Trophoblast cell (in vitro differentiated cells and primary cell): ENCODE data around the gene CD58.
A peak's percentile ranks its signal among the peaks of the same experiment; 100 is the strongest.

Experiments used
- DNase-seq, 2 donors: peaks; one replicate each; pipeline ENCODE4 v3.0.0-alpha.2; 2016
- H2AFZ ChIP-seq: 2 replicates; pipeline ENCODE4 v1.6.1; 2013; ENCODE audit warnings: low read length, moderate library complexity, mild to moderate bottlenecking; ENCODE audit not compliant: insufficient read depth, poor library complexity
- H2AK5ac ChIP-seq: 2 replicates; pipeline ENCODE4 v1.6.1; 2013; ENCODE audit warnings: mild to moderate bottlenecking, low read length
- H2BK120ac ChIP-seq: 2 replicates; pipeline ENCODE4 v1.6.1; 2013; ENCODE audit warnings: low read length, mild to moderate bottlenecking, moderate library complexity; ENCODE audit not compliant: insufficient read depth, poor library complexity
- H2BK12ac ChIP-seq: 2 replicates; pipeline ENCODE4 v1.6.1; 2013; ENCODE audit warnings: mild to moderate bottlenecking, low read length, moderate library complexity
- H2BK5ac ChIP-seq: 2 replicates; pipeline ENCODE4 v1.6.1; 2013; ENCODE audit warnings: low read length, low read depth, moderate library complexity, mild to moderate bottlenecking; ENCODE audit not compliant: poor library complexity
- H3K14ac ChIP-seq: 2 replicates; pipeline ENCODE4 v1.6.1; 2013; ENCODE audit warnings: mild to moderate bottlenecking, low read length
- H3K18ac ChIP-seq: 2 replicates; pipeline ENCODE4 v1.6.1; 2013; ENCODE audit warnings: mild to moderate bottlenecking, low read length
- H3K23ac ChIP-seq: 2 replicates; pipeline ENCODE4 v1.6.1; 2013; ENCODE audit warnings: low read length
- H3K27ac ChIP-seq: 2 replicates; pipeline ENCODE4 v1.5.1; 2013; ENCODE audit warnings: low read depth, mild to moderate bottlenecking, inconsistent platforms, low read length, moderate library complexity
- H3K27me3 ChIP-seq: 2 replicates; pipeline ENCODE4 v1.6.1; 2013; ENCODE audit warnings: inconsistent platforms, mild to moderate bottlenecking, low read length, moderate library complexity; ENCODE audit not compliant: insufficient read depth
- H3K36me3 ChIP-seq, 2 experiments: 1 replicate in 1 of 2; 2 replicates in 1 of 2; pipeline ENCODE4 v1.6.1; 2013; ENCODE audit warnings: low read length in 2 of 2, mild to moderate bottlenecking in 2 of 2, moderate library complexity in 1 of 2; ENCODE audit not compliant: insufficient read depth in 2 of 2, control insufficient read depth in 1 of 2
- H3K4ac ChIP-seq: 2 replicates; pipeline ENCODE4 v1.6.1; 2013; ENCODE audit warnings: low read depth, mild to moderate bottlenecking, low read length, moderate library complexity
- H3K4me1 ChIP-seq, 2 experiments: 1 replicate in 1 of 2; 2 replicates in 1 of 2; pipeline ENCODE4 v1.6.1; 2013; ENCODE audit warnings: low read length in 2 of 2, mild to moderate bottlenecking in 2 of 2, moderate library complexity in 1 of 2; ENCODE audit not compliant: insufficient read depth in 2 of 2, control insufficient read depth in 1 of 2
- H3K4me2 ChIP-seq: 2 replicates; pipeline ENCODE4 v1.6.1; 2013; ENCODE audit warnings: inconsistent platforms, mild to moderate bottlenecking, low read length, moderate library complexity
- H3K4me3 ChIP-seq: 2 replicates; pipeline ENCODE4 v1.5.1; 2013; ENCODE audit warnings: mild to moderate bottlenecking, low read depth, low read length, inconsistent platforms
- H3K79me1 ChIP-seq: one replicate; pipeline ENCODE4 v1.6.1; 2013; ENCODE audit warnings: low read length
- H3K79me2 ChIP-seq: 2 replicates; pipeline ENCODE4 v1.6.1; 2013; ENCODE audit warnings: low read length, mild to moderate bottlenecking; ENCODE audit not compliant: control insufficient read depth, insufficient read depth, poor library complexity
- H3K9ac ChIP-seq: 2 replicates; pipeline ENCODE4 v1.6.1; 2013; ENCODE audit warnings: mild to moderate bottlenecking, low read length
- H3K9me3 ChIP-seq: 2 replicates; pipeline ENCODE4 v1.6.1; 2013; ENCODE audit warnings: low read depth, mild to moderate bottlenecking, control low read depth, inconsistent platforms, low read length; ENCODE audit not compliant: insufficient read depth
- H4K12ac ChIP-seq: 2 replicates; pipeline ENCODE4 v1.6.1; 2013; ENCODE audit warnings: low read depth, mild to moderate bottlenecking, low read length, moderate library complexity
- H4K8ac ChIP-seq: 2 replicates; pipeline ENCODE4 v1.6.1; 2013; ENCODE audit warnings: low read depth, mild to moderate bottlenecking, low read length, moderate library complexity
- H4K91ac ChIP-seq: one replicate; pipeline ENCODE4 v1.6.1; 2013; ENCODE audit warnings: low read depth, mild to moderate bottlenecking, low read length, moderate library complexity
- WGBS: extraction: QIAGEN DNeasy Blood & Tissue Kit; methylation state at CpG from one replicate; pipeline ENCODE4 v1.1.7; 2013; ENCODE audit warnings: missing lambda C conversion rate; ENCODE audit not compliant: insufficient read length, insufficient coverage; ENCODE audit errors: extremely low coverage; 5-methylcytosine and 5-hydroxymethylcytosine counted together

CD58 gene

GRCh38 chr1:116544588-116545358, 26.1 kb downstream of the CD58 start:
- H3K36me3 ChIP-seq, result peaks cover 0 to 3% of the 10 kb centered on the region in 2 experiments
- H2AK5ac ChIP-seq, result no peak overlapping the region

GRCh38 chr1:116540088-116540487, 30.7 kb downstream of the CD58 start:
- Histone ChIP-seq H3K4ac (no peak overlapping the region), H4K91ac (no peak overlapping the region), H3K36me3 (peaks cover 0 to 3% of the 10 kb centered on the region in 2 experiments), H3K18ac (no peak overlapping the region), H3K79me1 (no peaks in the 10 kb centered on the region), H2AK5ac (no peak overlapping the region), H4K8ac (no peak overlapping the region), H2AFZ (no peak overlapping the region), H3K23ac (no peak overlapping the region), H3K14ac (no peak overlapping the region), H3K4me2 (no peak overlapping the region), H2BK120ac (no peak overlapping the region), H3K4me1 (no peaks in the 10 kb centered on the region), H3K27me3 (no peaks in the 10 kb centered on the region), H2BK12ac (no peak overlapping the region), H4K12ac (no peak overlapping the region), H3K79me2 (no peaks in the 10 kb centered on the region), H3K9ac (no peak overlapping the region), H3K27ac (no peak overlapping the region), H2BK5ac (no peak overlapping the region), H3K9me3 (peaks cover 3% of the 10 kb centered on the region), H3K4me3 (no peak overlapping the region)
- no peak for DNase-seq

More at GRCh38 chr1:116544588-116545358, 26.1 kb downstream of the CD58 start:
- no peak overlapping the region for H3K4me3 ChIP-seq
- H3K79me2 ChIP-seq, result no peaks in the 10 kb centered on the region
- H4K8ac ChIP-seq, result no peak overlapping the region
- no peak overlapping the region for H3K18ac ChIP-seq
- no peak overlapping the region for H3K4ac ChIP-seq
- H2BK12ac ChIP-seq, result no peak overlapping the region
- H4K91ac ChIP-seq, result no peak overlapping the region
- no peak overlapping the region for H3K23ac ChIP-seq
- no peak overlapping the region for H3K9ac ChIP-seq
- no peak for DNase-seq
- no peaks in the 10 kb centered on the region for H3K27me3 ChIP-seq
- H3K4me2 ChIP-seq, result no peak overlapping the region
- no peaks in the 10 kb centered on the region for H3K79me1 ChIP-seq
- H3K4me1 ChIP-seq, result no peaks in the 10 kb centered on the region
- no peak overlapping the region for H3K27ac ChIP-seq
- H2BK120ac ChIP-seq, result no peak overlapping the region
- no peak overlapping the region for H2BK5ac ChIP-seq
- H3K14ac ChIP-seq, result no peak overlapping the region
- peaks cover 3% of the 10 kb centered on the region for H3K9me3 ChIP-seq
- no peak overlapping the region for H4K12ac ChIP-seq
- H2AFZ ChIP-seq, result no peak overlapping the region
- no CpG with 5 or more reads among the region's 8 CpGs for WGBS

- no peak overlapping the region for H4K91ac ChIP-seq
- H2BK5ac ChIP-seq, result no peak overlapping the region
- H2AFZ ChIP-seq, result no peak overlapping the region
- H3K4me2 ChIP-seq, result no peak overlapping the region
- H3K18ac ChIP-seq, result no peak overlapping the region
- DNase-seq, result peak in 1 of 2 donors; percentile 15
- H2BK120ac ChIP-seq, result no peak overlapping the region
- peaks cover 6% of the 10 kb centered on the region for H3K9me3 ChIP-seq
- H3K4ac ChIP-seq, result no peak overlapping the region
- H3K27me3 ChIP-seq, result no peaks in the 10 kb centered on the region
- no peak overlapping the region for H3K9ac ChIP-seq
- H3K4me1 ChIP-seq, result no peaks in the 10 kb centered on the region
- H4K8ac ChIP-seq, result no peak overlapping the region
- H3K23ac ChIP-seq, result no peak overlapping the region
- no peak overlapping the region for H3K14ac ChIP-seq
- peaks cover 6 to 11% of the 10 kb centered on the region in 2 experiments for H3K36me3 ChIP-seq
- H3K79me1 ChIP-seq, result no peaks in the 10 kb centered on the region
- no peaks in the 10 kb centered on the region for H3K79me2 ChIP-seq
- no peak overlapping the region for H3K27ac ChIP-seq
- H4K12ac ChIP-seq, result no peak overlapping the region
- WGBS, result no CpG with 5 or more reads among the region's 1 CpG
- no peak overlapping the region for H2AK5ac ChIP-seq
- no peak overlapping the region for H2BK12ac ChIP-seq
- H3K4me3 ChIP-seq, result no peak overlapping the region
These were observed 32.3 kb downstream of the CD58 start for GRCh38 chr1:116538544-116538943.

- H3K4me3 ChIP-seq, result no peak overlapping the region
- no peak overlapping the region for H2BK120ac ChIP-seq
- no peak overlapping the region for H3K14ac ChIP-seq
- H2BK12ac ChIP-seq, result no peak overlapping the region
- no peak overlapping the region for H4K12ac ChIP-seq
- no peak overlapping the region for H3K23ac ChIP-seq
- no peak overlapping the region for H4K91ac ChIP-seq
- no peaks in the 10 kb centered on the region for H3K27me3 ChIP-seq
- H2BK5ac ChIP-seq, result no peak overlapping the region
- H2AFZ ChIP-seq, result no peak overlapping the region
- H3K18ac ChIP-seq, result no peak overlapping the region
- no peak overlapping the region for H4K8ac ChIP-seq
- H3K79me1 ChIP-seq, result no peaks in the 10 kb centered on the region
- no peaks in the 10 kb centered on the region for H3K79me2 ChIP-seq
- H3K27ac ChIP-seq, result no peak overlapping the region
- no peak overlapping the region for H2AK5ac ChIP-seq
- H3K36me3 ChIP-seq, result peaks cover 6 to 9% of the 10 kb centered on the region in 2 experiments
- H3K4me1 ChIP-seq, result no peaks in the 10 kb centered on the region
- DNase-seq, result no peak
- no peak overlapping the region for H3K4ac ChIP-seq
- H3K9me3 ChIP-seq, result peaks cover 4% of the 10 kb centered on the region
- H3K4me2 ChIP-seq, result no peak overlapping the region
- H3K9ac ChIP-seq, result no peak overlapping the region
- no CpG with 5 or more reads among the region's 1 CpG for WGBS
These were observed 32.9 kb downstream of the CD58 start for GRCh38 chr1:116537898-116538297.
